GM10847 (cell line): Measurements from ENCODE around the gene PDPR.
"Not testable (repeated sequence)": the region's sequence is repeated elsewhere in the genome, so short reads cannot be mapped to it uniquely, and the experiment has no call there.

Experiments used
- POLR2A ChIP-seq: IDR thresholded peaks from 2 replicates; pipeline ENCODE4 v1.6.1; 2011; ENCODE audit not compliant: insufficient read length; ENCODE audit errors: extremely low read depth

Gene PDPR

GRCh38 chr16:70113982-70114826 is at the start of gene PDPR:
PDPR (plus strand) TSS chr16:70114332; CDS start chr16:70120493, 6,161 bp downstream.
- not testable (repeated sequence) for TF ChIP-seq POLR2A

GRCh38 chr16:70065746-70066658 is 48.1 kb upstream of the PDPR start:
- TF ChIP-seq POLR2A = peak; percentile 22

GRCh38 chr16:70151391-70151790 is 37.3 kb downstream of the PDPR start:
- no peak for TF ChIP-seq POLR2A

GRCh38 chr16:70151941-70152509 is 37.9 kb downstream of the PDPR start:
- TF ChIP-seq POLR2A = no peak

GRCh38 chr16:70152578-70153302 is 38.6 kb downstream of the PDPR start:
- TF ChIP-seq POLR2A = no peak

GRCh38 chr16:70156207-70156978 is 42.3 kb downstream of the PDPR start:
- no peak for TF ChIP-seq POLR2A

GRCh38 chr16:70157105-70157476 is 43.0 kb downstream of the PDPR start:
- no peak for TF ChIP-seq POLR2A

- TF ChIP-seq POLR2A = no peak
Observed at GRCh38 chr16:70157477-70158260, 43.5 kb downstream of the PDPR start.

- TF ChIP-seq POLR2A = no peak
Observed at GRCh38 chr16:70158261-70158939, 44.3 kb downstream of the PDPR start.

GRCh38 chr16:70159355-70160348 is 45.5 kb downstream of the PDPR start:
- no peak for TF ChIP-seq POLR2A

- no peak for TF ChIP-seq POLR2A
Observed at GRCh38 chr16:70160388-70160787, 46.3 kb downstream of the PDPR start.

GRCh38 chr16:70160821-70161220 is 46.7 kb downstream of the PDPR start:
- no peak for TF ChIP-seq POLR2A
